HEK293T (cell line): ENCODE data around the gene PALLD.

ENCODE experiments used
- ARNT ChIP-seq: fragments of 450-650 bp; IDR thresholded peaks from 2 replicates; pipeline ENCODE4 v1.6.1; 2017; ENCODE audit warnings: mild to moderate bottlenecking
- BHLHE40 ChIP-seq: fragments of 450-650 bp; IDR thresholded peaks from 2 replicates; pipeline ENCODE4 v1.6.1; 2016; ENCODE audit warnings: mild to moderate bottlenecking, moderate library complexity, borderline replicate concordance
- ELF4 ChIP-seq: fragments of 450-650 bp; IDR thresholded peaks from 2 replicates; pipeline ENCODE4 v1.6.1; 2017; ENCODE audit warnings: antibody characterized with exemption
- FOXK2 ChIP-seq: fragments of 450-650 bp; IDR thresholded peaks from 2 replicates; pipeline ENCODE4 v1.6.1; 2016; ENCODE audit warnings: mild to moderate bottlenecking
- TF ChIP-seq, protein P1 (sequence below): fragments of 450-650 bp; IDR thresholded peaks from 2 replicates; pipeline ENCODE4 v1.6.1; 2016

DNA sequence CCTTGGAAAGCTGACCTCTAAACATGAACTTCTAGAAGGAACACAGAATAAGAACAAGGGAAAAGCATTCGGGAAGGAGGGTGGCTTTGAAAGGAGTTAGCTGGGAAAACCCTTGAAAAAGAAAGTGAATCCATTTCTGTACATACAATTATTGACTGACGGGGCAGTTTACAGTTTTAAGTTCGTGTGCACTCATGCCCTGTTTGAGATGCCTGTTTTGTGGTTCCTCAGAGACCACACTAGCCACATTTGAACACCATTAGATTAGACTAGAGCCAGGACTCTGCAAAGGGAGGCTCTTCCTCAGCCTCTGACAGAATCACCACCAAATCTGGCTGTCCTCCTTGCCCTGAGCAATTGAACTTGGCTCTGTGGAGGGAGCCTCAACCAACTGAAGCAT lies 158.3 kb downstream of the PALLD start:
- TF ChIP-seq ARNT (no peak), BHLHE40 (no peak), FOXK2 (no peak), ELF4 (no peak)
- TF ChIP-seq, protein P1, sequence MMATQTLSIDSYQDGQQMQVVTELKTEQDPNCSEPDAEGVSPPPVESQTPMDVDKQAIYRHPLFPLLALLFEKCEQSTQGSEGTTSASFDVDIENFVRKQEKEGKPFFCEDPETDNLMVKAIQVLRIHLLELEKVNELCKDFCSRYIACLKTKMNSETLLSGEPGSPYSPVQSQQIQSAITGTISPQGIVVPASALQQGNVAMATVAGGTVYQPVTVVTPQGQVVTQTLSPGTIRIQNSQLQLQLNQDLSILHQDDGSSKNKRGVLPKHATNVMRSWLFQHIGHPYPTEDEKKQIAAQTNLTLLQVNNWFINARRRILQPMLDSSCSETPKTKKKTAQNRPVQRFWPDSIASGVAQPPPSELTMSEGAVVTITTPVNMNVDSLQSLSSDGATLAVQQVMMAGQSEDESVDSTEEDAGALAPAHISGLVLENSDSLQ: no peak
